CD4-positive, alpha-beta T cell (primary cell): ENCODE data around the gene MOBP. TPM values are rescaled to one million over a fixed set of nuclear protein-coding genes. Genes with fewer than 3 reads are reported as not detected.
"Not testable (repeated sequence)": the region's sequence is repeated elsewhere in the genome, so short reads cannot be mapped to it uniquely, and the experiment has no call there.

Experiments
- ATAC-seq: fragments of 200-7000 bp; cut with Tn5 transposase; one replicate; pipeline ENCODE4 v1.10.0; 2022; ENCODE audit warnings: mild to moderate bottlenecking; ENCODE audit not compliant: poor library complexity
- CTCF ChIA-PET: fragments of 350-600 bp; sonication (Branson Sonifier 250); formaldehyde crosslinking; loops from one replicate; lab custom pipeline; 2021; ENCODE audit warnings: antibody characterized with exemption, inconsistent platforms; lab: Charles Lee
- POLR2A ChIA-PET: fragments of 350-600 bp; sonication (Branson Sonifier 250); formaldehyde crosslinking; loops from one replicate; lab custom pipeline; 2021; ENCODE audit warnings: antibody characterized with exemption, inconsistent platforms; lab: Charles Lee
- DNase-seq, 14 experiments: peaks; one replicate each; pipeline ENCODE4 v3.0.0-alpha.2; 2013 to 2020; ENCODE audit warnings: mixed read lengths in 2 of 14
- H3K27ac ChIP-seq, 2 donors: one replicate each; pipeline versions ENCODE4 v1.5.1 to v1.7.0; 2013; ENCODE audit warnings: low read length in 2 of 2, low read depth in 1 of 2, mild to moderate bottlenecking in 1 of 2
- H3K27me3 ChIP-seq, 2 experiments: 1 replicate in 1 of 2; 2 replicates in 1 of 2; pipeline versions ENCODE4 v1.6.1 to v1.7.0; 2013; ENCODE audit warnings: low read length in 2 of 2, control low read depth in 1 of 2, mild to moderate bottlenecking in 1 of 2, moderate library complexity in 1 of 2; ENCODE audit not compliant: insufficient read depth in 2 of 2, control insufficient read depth in 1 of 2
- H3K36me3 ChIP-seq: one replicate; pipeline ENCODE4 v1.6.1; 2013; ENCODE audit warnings: low read length, control low read depth; ENCODE audit not compliant: insufficient read depth
- H3K4me1 ChIP-seq: one replicate; pipeline ENCODE4 v1.6.1; 2013; ENCODE audit warnings: low read length, control low read depth; ENCODE audit not compliant: insufficient read depth
- H3K4me3 ChIP-seq: one replicate; pipeline ENCODE4 v1.5.1; 2013; ENCODE audit warnings: mild to moderate bottlenecking, low read length, moderate library complexity
- H3K9me3 ChIP-seq, 2 experiments: 1 replicate in 1 of 2; 2 replicates in 1 of 2; pipeline versions ENCODE4 v1.6.1 to v1.7.0; 2013; ENCODE audit warnings: low read length in 2 of 2, mild to moderate bottlenecking in 2 of 2, control low read depth in 1 of 2, moderate library complexity in 1 of 2; ENCODE audit not compliant: control insufficient read depth in 1 of 2, insufficient read depth in 1 of 2
- H3K27ac Mint-ChIP-seq: one replicate; pipeline ENCODE4 v1.8.0; 2020; ENCODE audit warnings: mixed read lengths
- H3K27me3 Mint-ChIP-seq: one replicate; pipeline ENCODE4 v1.8.0; 2021; ENCODE audit warnings: mixed read lengths
- H3K36me3 Mint-ChIP-seq: one replicate; pipeline ENCODE4 v1.8.0; 2021; ENCODE audit warnings: low read depth, mixed read lengths
- H3K4me1 Mint-ChIP-seq: one replicate; pipeline ENCODE4 v1.8.0; 2021; ENCODE audit warnings: low read depth, mixed read lengths
- H3K4me3 Mint-ChIP-seq: one replicate; pipeline ENCODE4 v1.8.0; 2020; ENCODE audit warnings: mild to moderate bottlenecking, mixed read lengths
- H3K9me3 Mint-ChIP-seq: one replicate; pipeline ENCODE4 v1.8.0; 2020; ENCODE audit warnings: mixed read lengths
- intact Hi-C, 2 experiments: fragments of 100-400 bp; cut with DNase I in 1 of 2; cut with micrococcal nuclease in 1 of 2; formaldehyde crosslinking; loops; one replicate each; pipeline versions ENCODE4 v1.15.1 to v1.9.0; 2023 to 2025; cut with DNase I, micrococcal nuclease
- polyA plus RNA-seq, 2 donors: library from polyadenylated mRNA; unstranded; fragments of 120-200 nt; gene quantifications; one replicate each; pipeline ENCODE4 v1.2.1, GENCODE V29; 2013
- total RNA-seq, 174 experiments: library from RNA in 2 of 174; stranded (reverse) in 2 of 174; gene quantifications; one replicate each; pipeline ENCODE4 v1.2.3 and lab custom pipeline; 2021 to 2026
- TF ChIP-seq, protein P1 (sequence below): fragments of 200-600 bp; IDR thresholded peaks from one replicate; pipeline ENCODE4 v1.8.0; 2022; ENCODE audit warnings: antibody characterized with exemption, mild to moderate bottlenecking

The MOBP gene, protein sequence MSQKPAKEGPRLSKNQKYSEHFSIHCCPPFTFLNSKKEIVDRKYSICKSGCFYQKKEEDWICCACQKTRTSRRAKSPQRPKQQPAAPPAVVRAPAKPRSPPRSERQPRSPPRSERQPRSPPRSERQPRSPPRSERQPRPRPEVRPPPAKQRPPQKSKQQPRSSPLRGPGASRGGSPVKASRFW
- total RNA-seq (not detected), total RNA-seq (lab: John Stamatoyannopoulos, UW) (0 to 0.44 (median 0) reads per million in 172 experiments)
- polyA plus RNA-seq (2013, experiment 1 of 2) = 0.15 TPM
- polyA plus RNA-seq (2013, experiment 2 of 2) = not detected

DNA sequence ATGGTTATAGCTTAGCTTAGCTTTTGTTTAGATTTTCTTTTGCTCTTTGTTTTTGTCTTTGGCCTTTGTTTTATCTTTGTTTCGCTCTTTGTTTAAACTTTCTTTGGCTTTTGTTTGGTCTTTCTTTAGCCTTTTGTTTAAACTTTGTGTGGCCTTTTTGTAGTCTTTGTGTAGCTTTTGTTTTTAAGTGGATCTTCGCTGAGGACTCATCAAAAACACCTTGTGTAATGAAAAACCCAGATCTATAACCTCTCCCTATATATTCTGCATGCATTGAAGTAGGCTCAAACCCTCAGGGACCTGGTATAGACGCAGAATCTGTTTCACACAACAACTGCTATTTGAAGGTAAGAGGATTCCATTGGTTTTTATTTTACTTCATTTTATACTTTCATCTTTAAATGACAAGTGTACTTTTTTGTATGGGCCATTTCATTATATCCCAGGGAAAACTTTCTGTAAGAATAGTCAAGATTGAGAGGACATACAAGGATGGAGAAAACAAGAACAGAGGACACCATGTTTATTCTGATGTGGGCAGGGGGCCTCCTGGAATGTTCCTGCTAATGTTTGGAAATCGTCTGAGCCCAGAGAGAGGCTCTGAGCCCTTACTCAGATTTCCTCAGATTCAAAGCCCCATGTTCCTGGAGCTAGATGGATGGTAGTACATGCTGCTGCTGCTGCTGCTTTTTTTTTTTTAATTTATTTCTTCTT lies at the start of gene MOBP:
Gene MOBP, plus strand, starts transcription at position 287 of the 714 bp plus-strand sequence. CDS start 34,390 bp downstream, outside the sequence.
- TF ChIP-seq, protein P1, sequence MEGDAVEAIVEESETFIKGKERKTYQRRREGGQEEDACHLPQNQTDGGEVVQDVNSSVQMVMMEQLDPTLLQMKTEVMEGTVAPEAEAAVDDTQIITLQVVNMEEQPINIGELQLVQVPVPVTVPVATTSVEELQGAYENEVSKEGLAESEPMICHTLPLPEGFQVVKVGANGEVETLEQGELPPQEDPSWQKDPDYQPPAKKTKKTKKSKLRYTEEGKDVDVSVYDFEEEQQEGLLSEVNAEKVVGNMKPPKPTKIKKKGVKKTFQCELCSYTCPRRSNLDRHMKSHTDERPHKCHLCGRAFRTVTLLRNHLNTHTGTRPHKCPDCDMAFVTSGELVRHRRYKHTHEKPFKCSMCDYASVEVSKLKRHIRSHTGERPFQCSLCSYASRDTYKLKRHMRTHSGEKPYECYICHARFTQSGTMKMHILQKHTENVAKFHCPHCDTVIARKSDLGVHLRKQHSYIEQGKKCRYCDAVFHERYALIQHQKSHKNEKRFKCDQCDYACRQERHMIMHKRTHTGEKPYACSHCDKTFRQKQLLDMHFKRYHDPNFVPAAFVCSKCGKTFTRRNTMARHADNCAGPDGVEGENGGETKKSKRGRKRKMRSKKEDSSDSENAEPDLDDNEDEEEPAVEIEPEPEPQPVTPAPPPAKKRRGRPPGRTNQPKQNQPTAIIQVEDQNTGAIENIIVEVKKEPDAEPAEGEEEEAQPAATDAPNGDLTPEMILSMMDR = no peak
- CTCF ChIA-PET = no interaction called here

DNA sequence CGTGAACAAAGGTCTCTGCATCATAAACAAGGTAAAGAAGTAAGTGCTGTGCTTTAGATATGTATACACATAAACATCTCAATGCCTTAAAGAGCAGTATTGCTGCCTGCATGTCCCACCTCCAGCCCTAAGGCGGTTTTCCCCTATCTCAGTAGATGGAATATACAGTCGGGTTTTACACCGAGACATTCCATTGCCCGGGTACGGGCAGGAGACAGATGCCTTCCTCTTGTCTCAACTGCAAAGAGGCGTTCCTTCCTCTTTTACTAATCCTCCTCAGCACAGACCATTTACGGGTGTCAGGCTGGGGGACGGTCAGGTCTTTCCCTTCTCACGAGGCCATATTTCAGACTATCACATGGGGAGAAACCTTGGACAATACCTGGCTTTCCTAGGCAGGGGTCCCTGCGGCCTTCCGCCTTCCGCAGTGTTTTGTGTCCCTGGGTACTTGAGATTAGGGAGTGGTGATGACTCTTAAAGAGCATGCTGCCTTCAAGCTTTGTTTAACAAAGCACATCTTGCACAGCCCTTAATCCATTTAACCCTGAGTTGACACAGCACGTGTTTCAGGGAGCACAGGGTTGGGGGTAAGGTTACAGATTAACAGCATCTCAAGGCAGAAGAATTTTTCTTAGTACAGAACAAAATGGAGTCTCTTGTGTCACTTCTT lies 48.8 kb upstream of the MOBP start:
- H3K4me3 Mint-ChIP-seq, H3K36me3 ChIP-seq, ATAC-seq, CTCF ChIA-PET, H3K27ac Mint-ChIP-seq, H3K27me3 ChIP-seq, H3K9me3 ChIP-seq, H3K4me3 ChIP-seq, DNase-seq, POLR2A ChIA-PET, H3K27ac ChIP-seq, H3K4me1 ChIP-seq, H3K4me1 Mint-ChIP-seq, H3K9me3 Mint-ChIP-seq, H3K27me3 Mint-ChIP-seq: not testable (repeated sequence)
- intact Hi-C loops = loop anchor here in 1 of 2 experiments (5.0 kb wide), 1 partner anchor 36 kb away; the partner anchor contains the start of gene SLC25A38
- H3K36me3 Mint-ChIP-seq = peaks cover 23% of the 10 kb centered on the region

More for the DNA sequence above, at the start of gene MOBP:
- Mint-ChIP-seq H3K4me3 (no peak within 1 kb of the TSS), H3K36me3 (no peaks in the 10 kb centered on the region), H3K4me1 (no peaks in the 10 kb centered on the region), H3K9me3 (no peaks in the 10 kb centered on the region), H3K27ac (no peak within 1 kb of the TSS), H3K27me3 (peaks cover 38% of the 10 kb centered on the region)
- H3K9me3 ChIP-seq = no peaks in the 10 kb centered on the region
- H3K27me3 ChIP-seq = no peaks in the 10 kb centered on the region
- H3K4me1 ChIP-seq = no peaks in the 10 kb centered on the region
- intact Hi-C loops = no loop called here
- no peak within 1 kb of the TSS for H3K4me3 ChIP-seq
- H3K27ac ChIP-seq = no peak within 1 kb of the TSS
- POLR2A ChIA-PET = no interaction called here
- H3K36me3 ChIP-seq = no peaks in the 10 kb centered on the region
- DNase-seq (no peak), ATAC-seq (no peak)

DNA sequence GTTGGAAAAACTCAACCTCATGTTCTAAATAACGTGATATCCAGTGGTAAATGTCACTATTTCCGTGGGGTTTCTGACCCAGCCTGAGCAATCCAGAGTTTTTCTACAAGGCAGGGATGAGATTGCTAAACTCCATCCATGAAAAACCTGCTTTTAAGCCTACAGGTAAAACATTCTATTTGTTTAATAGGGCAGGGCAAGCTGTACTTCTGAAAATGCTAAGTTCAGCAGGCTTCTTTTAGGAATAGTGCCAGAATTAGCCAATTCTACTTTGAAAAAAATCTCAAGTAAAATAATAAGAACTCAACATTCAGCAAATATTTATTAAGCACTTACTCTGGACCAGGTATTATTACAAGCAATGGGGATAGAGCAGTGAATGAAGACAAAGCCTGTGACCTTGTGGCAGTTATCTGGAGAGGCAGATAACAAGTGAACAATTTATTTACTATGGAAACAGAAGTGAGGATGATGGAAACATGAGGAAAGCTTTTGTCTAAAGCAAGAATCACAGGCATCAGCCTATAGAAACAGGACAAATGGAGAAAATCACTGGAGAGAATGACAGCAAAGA lies 47.7 kb upstream of the MOBP start:
- H3K9me3 ChIP-seq = no peaks in the 10 kb centered on the region
- H3K27ac ChIP-seq = no peak overlapping the region
- no peaks in the 10 kb centered on the region for H3K27me3 ChIP-seq
- no peak for ATAC-seq
- no peak for DNase-seq
- POLR2A ChIA-PET = no interaction called here
- no peak overlapping the region for H3K4me3 ChIP-seq
- H3K9me3 Mint-ChIP-seq = no peaks in the 10 kb centered on the region
- intact Hi-C loops = loop anchor here in 1 of 2 experiments (5.0 kb wide), 1 partner anchor 38 kb away; the partner anchor contains the start of gene SLC25A38
- H3K36me3 Mint-ChIP-seq = peaks cover 11% of the 10 kb centered on the region
- H3K27ac Mint-ChIP-seq = no peak overlapping the region
- H3K4me1 Mint-ChIP-seq = peaks cover 7% of the 10 kb centered on the region
- peaks cover 4% of the 10 kb centered on the region for H3K27me3 Mint-ChIP-seq
- no peaks in the 10 kb centered on the region for H3K36me3 ChIP-seq
- peaks cover 2% of the 10 kb centered on the region for H3K4me1 ChIP-seq
- TF ChIP-seq, protein P1 = no peak
- H3K4me3 Mint-ChIP-seq = no peak overlapping the region
- CTCF ChIA-PET = no interaction called here
